SK-N-SH treated with all-trans-retinoic acid at 6 μM for 48 hours (cell line): ENCODE measurements around the gene ITGBL1.

ENCODE experiments used
- ARNTL ChIP-seq: fragments of 450-650 bp; formaldehyde crosslinking; IDR thresholded peaks from 2 replicates; pipeline ENCODE4 v1.5.0; 2020; ENCODE audit warnings: low read depth, mild to moderate bottlenecking, moderate library complexity, borderline replicate concordance
- BACH2 ChIP-seq: fragments of 250-450 bp; sonication (Bioruptor Pico); IDR thresholded peaks from 2 replicates; pipeline ENCODE4 v1.9.0; 2021; ENCODE audit warnings: mild to moderate bottlenecking, borderline replicate concordance
- CREB5 ChIP-seq: fragments of 250-450 bp; sonication (Bioruptor Pico); IDR thresholded peaks from 2 replicates; pipeline ENCODE4 v1.5.1; 2020; ENCODE audit warnings: low read depth, mild to moderate bottlenecking, moderate library complexity
- CSDC2 ChIP-seq: fragments of 250-450 bp; sonication (Bioruptor Pico); IDR thresholded peaks from 2 replicates; pipeline ENCODE4 v1.5.0; 2020; ENCODE audit warnings: mild to moderate bottlenecking, moderate library complexity
- CSRNP3 ChIP-seq: fragments of 250-450 bp; sonication (Bioruptor Pico); IDR thresholded peaks from 2 replicates; pipeline ENCODE4 v1.5.1; 2021; ENCODE audit warnings: mild to moderate bottlenecking, moderate library complexity
- ESRRG ChIP-seq: fragments of 250-450 bp; sonication (Bioruptor Pico); IDR thresholded peaks from 2 replicates; pipeline ENCODE4 v1.6.1; 2021; ENCODE audit warnings: mild to moderate bottlenecking
- OSR1 ChIP-seq: fragments of 250-450 bp; sonication (Bioruptor Pico); IDR thresholded peaks from 2 replicates; pipeline ENCODE4 v1.8.0; 2022; ENCODE audit warnings: moderate library complexity, mild to moderate bottlenecking, inconsistent platforms
- PATZ1 ChIP-seq: fragments of 250-450 bp; sonication (Bioruptor Pico); IDR thresholded peaks from 2 replicates; pipeline ENCODE4 v1.8.0; 2020; ENCODE audit warnings: mild to moderate bottlenecking, moderate library complexity, borderline replicate concordance
- PPARA ChIP-seq: fragments of 250-450 bp; sonication (Bioruptor Pico); IDR thresholded peaks from 2 replicates; pipeline ENCODE4 v1.5.0; 2020; ENCODE audit warnings: mild to moderate bottlenecking, borderline replicate concordance
- RARB ChIP-seq: fragments of 250-450 bp; sonication (Bioruptor Pico); IDR thresholded peaks from 2 replicates; pipeline ENCODE4 v1.8.0; 2021; ENCODE audit warnings: mild to moderate bottlenecking, moderate library complexity
- TOX ChIP-seq: fragments of 250-450 bp; sonication (Bioruptor Pico); IDR thresholded peaks from 2 replicates; pipeline ENCODE4 v1.8.0; 2021; ENCODE audit warnings: mild to moderate bottlenecking, moderate library complexity, borderline replicate concordance
- TSHZ2 ChIP-seq: fragments of 250-450 bp; sonication (Bioruptor Pico); IDR thresholded peaks from 2 replicates; pipeline ENCODE4 v1.5.0; 2020; ENCODE audit warnings: mild to moderate bottlenecking, moderate library complexity
- ZFP30 ChIP-seq: fragments of 450-650 bp; formaldehyde crosslinking; IDR thresholded peaks from 2 replicates; pipeline ENCODE4 v1.5.0; 2022; ENCODE audit warnings: mild to moderate bottlenecking, moderate library complexity
- ZNF8 ChIP-seq: fragments of 450-650 bp; formaldehyde crosslinking; IDR thresholded peaks from 2 replicates; pipeline ENCODE4 v1.5.0; 2020; ENCODE audit warnings: mild to moderate bottlenecking, moderate library complexity

- TF ChIP-seq CREB5 (no peak), BACH2 (no peak), ZFP30 (no peak), ESRRG (CRISPR knock-in tag) (no peak), PATZ1 (CRISPR knock-in tag) (no peak), TSHZ2 (CRISPR knock-in tag) (no peak), PPARA (CRISPR knock-in tag) (no peak), CSDC2 (CRISPR knock-in tag) (no peak), ZNF8 (CRISPR knock-in tag) (no peak), TOX (CRISPR knock-in tag) (no peak), ARNTL (CRISPR knock-in tag) (no peak), RARB (CRISPR knock-in tag) (no peak), CSRNP3 (CRISPR knock-in tag) (no peak), OSR1 (CRISPR knock-in tag) (no peak)
Observed at GRCh38 chr13:101474419-101474957, 22.0 kb downstream of the ITGBL1 start.
